ENCODE data around the gene BCOR.

Gene BCOR

DNA sequence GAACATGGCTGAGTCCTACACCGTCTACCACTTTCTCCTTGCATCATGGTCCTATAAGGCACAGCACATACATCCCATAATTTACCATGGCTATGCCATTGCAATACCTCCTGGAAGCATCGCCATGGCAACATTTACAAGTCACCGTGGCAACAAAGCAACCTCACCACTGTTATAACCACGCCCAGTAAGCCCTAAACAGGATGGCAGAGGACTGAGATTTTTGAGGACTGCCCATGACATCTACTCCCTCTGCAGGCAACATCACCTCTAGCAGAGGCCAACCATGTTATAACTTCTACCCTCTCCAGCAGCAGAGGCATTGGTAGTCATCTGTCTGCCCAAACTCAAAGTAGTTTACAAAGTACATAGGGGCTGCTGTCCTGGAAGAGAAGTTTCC is 29.7 kb downstream of the BCOR start:
- Histone ChIP-seq H3K4me3 (ENCODE audit: low read depth, low read length) (no peak overlapping the region), H3K36me3 (peaks cover 86% of the 10 kb centered on the region), H3K9me3 (ENCODE audit: severe bottlenecking) (no peaks in the 10 kb centered on the region), H3K27me3 (ENCODE audit: insufficient read depth, low read depth, severe bottlenecking) (peaks cover 42% of the 10 kb centered on the region), H3K27ac (no peak overlapping the region)
- TF ChIP-seq, protein P1, sequence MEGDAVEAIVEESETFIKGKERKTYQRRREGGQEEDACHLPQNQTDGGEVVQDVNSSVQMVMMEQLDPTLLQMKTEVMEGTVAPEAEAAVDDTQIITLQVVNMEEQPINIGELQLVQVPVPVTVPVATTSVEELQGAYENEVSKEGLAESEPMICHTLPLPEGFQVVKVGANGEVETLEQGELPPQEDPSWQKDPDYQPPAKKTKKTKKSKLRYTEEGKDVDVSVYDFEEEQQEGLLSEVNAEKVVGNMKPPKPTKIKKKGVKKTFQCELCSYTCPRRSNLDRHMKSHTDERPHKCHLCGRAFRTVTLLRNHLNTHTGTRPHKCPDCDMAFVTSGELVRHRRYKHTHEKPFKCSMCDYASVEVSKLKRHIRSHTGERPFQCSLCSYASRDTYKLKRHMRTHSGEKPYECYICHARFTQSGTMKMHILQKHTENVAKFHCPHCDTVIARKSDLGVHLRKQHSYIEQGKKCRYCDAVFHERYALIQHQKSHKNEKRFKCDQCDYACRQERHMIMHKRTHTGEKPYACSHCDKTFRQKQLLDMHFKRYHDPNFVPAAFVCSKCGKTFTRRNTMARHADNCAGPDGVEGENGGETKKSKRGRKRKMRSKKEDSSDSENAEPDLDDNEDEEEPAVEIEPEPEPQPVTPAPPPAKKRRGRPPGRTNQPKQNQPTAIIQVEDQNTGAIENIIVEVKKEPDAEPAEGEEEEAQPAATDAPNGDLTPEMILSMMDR (IDR thresholded peaks at IDR 0.05; ENCODE audit: low read depth, low read length), result no peak
- no peak for DNase-seq

DNA sequence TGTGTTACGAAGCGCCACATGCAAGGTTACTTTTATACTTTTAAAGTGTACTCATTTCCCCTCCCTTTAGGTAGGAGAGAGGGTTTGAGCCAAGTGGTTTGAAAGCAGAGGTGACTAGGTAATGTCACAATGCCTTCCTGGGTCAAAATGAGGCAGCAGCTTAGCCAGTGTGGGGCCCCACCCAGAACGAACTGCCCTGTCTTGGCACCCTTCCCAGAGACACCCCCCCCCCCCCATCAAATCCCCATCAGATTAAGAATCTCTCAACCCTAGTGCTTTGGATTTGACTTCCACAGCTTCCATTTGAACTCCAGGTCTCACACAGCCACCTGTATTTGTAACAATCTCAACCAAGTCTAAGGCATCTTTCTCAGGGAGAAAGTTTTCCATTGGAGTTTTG is 31.1 kb downstream of the BCOR start:
- TF ChIP-seq, protein P1 (IDR thresholded peaks at IDR 0.05; ENCODE audit: low read depth, low read length), result no peak
- no peak for DNase-seq
- Histone ChIP-seq H3K4me3 (ENCODE audit: low read depth, low read length) (no peak overlapping the region), H3K27me3 (ENCODE audit: insufficient read depth, low read depth, severe bottlenecking) (peaks cover 52% of the 10 kb centered on the region), H3K9me3 (ENCODE audit: severe bottlenecking) (no peaks in the 10 kb centered on the region), H3K36me3 (peaks cover 80% of the 10 kb centered on the region), H3K27ac (no peak overlapping the region)

DNA sequence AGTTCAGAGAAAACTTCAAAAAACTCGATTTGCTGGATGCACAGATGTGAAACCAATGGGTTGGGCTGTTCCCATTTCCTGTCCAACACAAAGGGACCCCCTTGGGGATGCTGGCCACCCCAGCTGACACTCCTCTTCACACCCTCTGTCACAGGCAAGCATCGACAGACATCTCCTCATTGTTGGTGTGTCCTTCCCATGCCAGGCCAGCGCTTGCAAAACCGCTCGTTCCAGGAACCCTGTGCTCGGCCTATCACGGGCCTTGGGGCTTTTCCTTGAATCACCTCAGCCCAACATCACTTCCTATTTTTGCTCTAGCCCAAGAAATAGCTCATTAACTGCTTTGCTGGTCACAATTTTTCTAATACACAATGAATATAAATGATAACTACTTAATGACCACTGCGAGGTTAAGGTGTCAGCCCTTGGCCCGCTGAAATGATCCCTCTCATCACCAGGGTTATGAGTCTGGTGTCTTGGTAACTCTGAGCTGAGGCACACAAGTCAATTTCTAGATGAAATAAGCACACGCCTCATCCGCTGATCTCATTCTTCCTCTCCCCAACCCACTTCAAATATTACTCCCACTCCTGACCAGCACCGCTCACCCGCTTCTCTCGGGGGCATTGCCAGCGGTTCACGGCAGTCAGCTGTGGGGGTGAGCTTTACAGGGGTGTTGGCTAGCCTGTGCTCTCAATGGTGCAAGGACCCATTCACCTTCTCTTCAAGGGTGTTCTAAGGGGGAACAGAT is 32.3 kb downstream of the BCOR start:
- Histone ChIP-seq H3K9me3 (ENCODE audit: severe bottlenecking) (no peaks in the 10 kb centered on the region), H3K36me3 (peaks cover 88% of the 10 kb centered on the region), H3K27ac (no peak overlapping the region), H3K4me3 (ENCODE audit: low read depth, low read length) (no peak overlapping the region), H3K27me3 (ENCODE audit: insufficient read depth, low read depth, severe bottlenecking) (peaks cover 49% of the 10 kb centered on the region)
- no peak for DNase-seq
- TF ChIP-seq, protein P1 (IDR thresholded peaks at IDR 0.05; ENCODE audit: low read depth, low read length), result no peak

DNA sequence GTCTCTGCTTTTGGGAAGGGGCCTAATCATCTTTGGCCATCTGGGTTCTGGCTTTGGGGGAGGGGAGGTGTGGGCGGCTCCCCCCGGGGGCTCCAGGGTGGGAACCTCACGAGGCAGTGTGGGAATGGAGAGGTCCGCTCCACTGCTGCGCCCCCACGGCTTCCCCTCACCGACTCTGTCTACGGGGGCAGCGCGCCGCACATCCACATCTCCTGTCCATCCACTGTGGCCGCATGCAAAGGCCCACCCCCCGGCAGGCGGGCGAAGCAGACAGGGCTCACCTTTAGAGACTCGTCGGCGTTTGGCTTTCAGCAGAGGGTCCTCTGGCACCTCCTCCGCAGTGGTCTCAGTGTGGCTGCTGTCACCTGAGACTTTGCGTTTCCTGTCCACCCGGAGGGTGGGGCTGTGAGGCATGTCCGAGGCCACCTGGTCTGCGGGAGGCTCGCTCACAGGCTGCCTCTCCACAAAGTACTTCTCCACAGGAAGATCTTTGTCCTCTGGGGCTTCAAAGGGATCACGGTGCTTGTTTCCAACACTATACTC is 33.6 kb downstream of the BCOR start:
- H3K4me3 ChIP-seq (ENCODE audit: low read depth, low read length), result no peak overlapping the region
- TF ChIP-seq, protein P1 (IDR thresholded peaks at IDR 0.05; ENCODE audit: low read depth, low read length), result no peak
- DNase-seq, result no peak
- peaks cover 45% of the 10 kb centered on the region for H3K27me3 ChIP-seq (ENCODE audit: insufficient read depth, low read depth, severe bottlenecking)
- peaks cover 88% of the 10 kb centered on the region for H3K36me3 ChIP-seq
- peak overlapping the region; percentile 12; the same call in 1 of the 2 replicates for H3K27ac ChIP-seq
- no peaks in the 10 kb centered on the region for H3K9me3 ChIP-seq (ENCODE audit: severe bottlenecking)

DNA sequence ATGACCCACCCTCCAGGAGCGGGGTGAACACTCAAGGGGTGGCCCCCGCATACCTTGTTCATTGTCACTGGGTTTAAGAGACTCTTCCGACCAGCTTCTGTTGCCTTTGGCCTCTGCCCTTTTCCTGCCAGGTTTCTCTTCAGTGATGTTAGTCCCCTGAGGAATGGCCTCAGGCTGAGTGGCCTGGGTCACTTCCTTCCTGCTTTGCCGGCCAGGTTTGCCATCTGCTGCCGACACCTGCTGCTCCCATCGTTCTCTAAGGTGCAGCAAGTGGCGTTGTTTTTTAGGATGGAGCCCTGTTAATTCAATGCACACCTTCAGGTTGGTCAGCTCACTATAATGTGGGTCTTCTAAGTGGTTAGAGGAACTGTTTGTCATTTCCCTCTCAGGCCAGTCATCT is 34.2 kb downstream of the BCOR start:
- DNase-seq, result no peak
- Histone ChIP-seq H3K4me3 (ENCODE audit: low read depth, low read length) (no peak overlapping the region), H3K27me3 (ENCODE audit: insufficient read depth, low read depth, severe bottlenecking) (peaks cover 43% of the 10 kb centered on the region), H3K9me3 (ENCODE audit: severe bottlenecking) (no peaks in the 10 kb centered on the region), H3K36me3 (peaks cover 85% of the 10 kb centered on the region), H3K27ac (no peak overlapping the region)
- TF ChIP-seq, protein P1 (IDR thresholded peaks at IDR 0.05; ENCODE audit: low read depth, low read length), result no peak

All from WERI-Rb-1 (cell line).